GM18519 (cell line): ENCODE data around the gene STYXL1.
"Not testable (repeated sequence)": the region's sequence is repeated elsewhere in the genome, so short reads cannot be mapped to it uniquely, and the experiment has no call there.

Experiments
- ATAC-seq: cut with Tn5 transposase; IDR thresholded peaks from one replicate; pipeline ENCODE4 v1.9.1; 2021; ENCODE audit warnings: mild to moderate bottlenecking, moderate library complexity; ENCODE audit not compliant: unreplicated experiment, low FRiP score

Gene STYXL1

GRCh38 chr7:76040126-76040525, 7.7 kb downstream of the STYXL1 start:
- ATAC-seq, result no peak

GRCh38 chr7:76037310-76037709, 10.5 kb downstream of the STYXL1 start:
- no peak for ATAC-seq

- ATAC-seq, result no peak
These were observed 15.8 kb downstream of the STYXL1 start for GRCh38 chr7:76031964-76032363.

- not testable (repeated sequence) for ATAC-seq
These were observed 18.1 kb downstream of the STYXL1 start for GRCh38 chr7:76029682-76030081.

- no peak for ATAC-seq
These were observed 24.8 kb downstream of the STYXL1 start for GRCh38 chr7:76023002-76023401.

- no peak for ATAC-seq
These were observed 25.6 kb downstream of the STYXL1 start for GRCh38 chr7:76022026-76022780.

GRCh38 chr7:76020031-76020714, 27.6 kb downstream of the STYXL1 start:
- no peak for ATAC-seq

GRCh38 chr7:76018520-76018919, 29.3 kb downstream of the STYXL1 start:
- not testable (repeated sequence) for ATAC-seq

GRCh38 chr7:76016191-76016947, 31.4 kb downstream of the STYXL1 start:
- no peak for ATAC-seq

- no peak for ATAC-seq
These were observed 36.3 kb downstream of the STYXL1 start for GRCh38 chr7:76011442-76011861.

- no peak for ATAC-seq
These were observed 37.9 kb downstream of the STYXL1 start for GRCh38 chr7:76009672-76010600.

- no peak for ATAC-seq
These were observed 39.6 kb downstream of the STYXL1 start for GRCh38 chr7:76008156-76008687.

GRCh38 chr7:76005004-76005403, 42.8 kb downstream of the STYXL1 start:
- not testable (repeated sequence) for ATAC-seq

GRCh38 chr7:76003351-76003750, 44.4 kb downstream of the STYXL1 start:
- ATAC-seq, result no peak

- ATAC-seq, result no peak
These were observed 45.0 kb downstream of the STYXL1 start for GRCh38 chr7:76002822-76003221.

- ATAC-seq, result no peak
These were observed 45.7 kb downstream of the STYXL1 start for GRCh38 chr7:76002139-76002538.

- no peak for ATAC-seq
These were observed 47.2 kb downstream of the STYXL1 start for GRCh38 chr7:76000566-76000965.

- ATAC-seq, result no peak
These were observed 49.8 kb downstream of the STYXL1 start for GRCh38 chr7:75998038-75998437.

- no peak for ATAC-seq
These were observed 51.3 kb downstream of the STYXL1 start for GRCh38 chr7:75996476-75996875.

- ATAC-seq, result no peak
These were observed 51.8 kb downstream of the STYXL1 start for GRCh38 chr7:75995996-75996395.
